Suprapubic skin (tissue), 4 donors: Measurements from ENCODE around the gene SRCAP. TPM values are rescaled to one million over a fixed set of nuclear protein-coding genes. Genes with fewer than 3 reads are reported as not detected.

ENCODE experiments used
- DNase-seq, 2 donors: peaks; one replicate each; pipeline ENCODE4 v3.0.0-alpha.2; 2019; ENCODE audit warnings: low spot score in 2 of 2
- H3K27ac ChIP-seq: fragments of 200-600 bp; sonication (generic); one replicate; pipeline ENCODE4 v1.5.1; 2019
- H3K27me3 ChIP-seq: fragments of 200-600 bp; sonication (generic); one replicate; pipeline ENCODE4 v1.5.1; 2019
- H3K36me3 ChIP-seq: fragments of 200-600 bp; sonication (generic); one replicate; pipeline ENCODE4 v1.5.1; 2019
- H3K4me1 ChIP-seq: fragments of 200-600 bp; sonication (generic); one replicate; pipeline ENCODE4 v1.5.1; 2019
- H3K4me3 ChIP-seq: fragments of 200-600 bp; sonication (generic); one replicate; pipeline ENCODE4 v1.5.1; 2019; ENCODE audit warnings: mild to moderate bottlenecking
- H3K9me3 ChIP-seq: fragments of 200-600 bp; sonication (generic); one replicate; pipeline ENCODE4 v1.5.1; 2019
- EP300 ChIP-seq: sonication (generic); formaldehyde crosslinking; IDR thresholded peaks from one replicate; pipeline ENCODE4 v1.6.1; 2017; ENCODE audit warnings: antibody characterized with exemption
- POLR2A ChIP-seq, 2 donors: fragments of 450-650 bp; IDR thresholded peaks; one replicate each; pipeline ENCODE4 v1.6.1; 2017; ENCODE audit warnings: antibody characterized with exemption in 2 of 2, mild to moderate bottlenecking in 2 of 2, moderate library complexity in 2 of 2
- POLR2AphosphoS5 ChIP-seq, 3 donors: sonication (generic); formaldehyde crosslinking; IDR thresholded peaks; one replicate each; pipeline ENCODE4 v1.6.1; 2017; ENCODE audit warnings: antibody characterized with exemption in 3 of 3
- WGBS: methylation state at CpG from one replicate; pipeline ENCODE4 v1.1.5; 2018; 5-methylcytosine and 5-hydroxymethylcytosine counted together
- total RNA-seq, 4 donors: library from RNA; depleted of rRNA; stranded (reverse); fragments of >200 nt; gene quantifications; one replicate each; pipeline ENCODE4 v1.1.0, GENCODE V29; 2016
- TF ChIP-seq, protein P1 (sequence below), 2 donors: fragments of 200-600 bp in 1 of 2; fragments of 450-650 bp in 1 of 2; sonication (generic) in 1 of 2; IDR thresholded peaks; one replicate each; pipeline ENCODE4 v1.5.1; 2016 to 2019; ENCODE audit warnings: antibody characterized with exemption in 2 of 2, mild to moderate bottlenecking in 1 of 2, moderate library complexity in 1 of 2

Gene SRCAP
- total RNA-seq, 4 donors from 2014 or later = 42.9 to 50.0 (median 44.6) TPM

DNA sequence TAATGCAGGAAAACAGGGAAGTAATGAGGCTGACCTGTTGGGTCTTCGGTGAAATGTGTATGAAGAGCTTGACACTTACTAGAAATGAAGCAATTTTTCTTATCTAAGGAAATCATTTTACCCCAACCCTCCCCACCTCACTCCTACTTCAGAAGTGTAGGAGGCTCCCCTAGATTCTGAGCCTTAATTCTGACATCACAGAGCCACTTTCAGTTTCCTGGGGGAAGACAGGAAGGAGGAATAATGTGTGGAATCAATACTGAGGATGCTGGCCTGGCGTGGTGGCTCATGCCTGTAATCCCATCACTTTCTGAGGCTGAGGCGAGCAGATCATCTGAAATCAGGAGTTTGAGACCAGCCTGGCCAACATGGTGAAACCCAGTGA is 20.4 kb upstream of the SRCAP start:
- DNase-seq = no peak
- no peak overlapping the region for H3K4me3 ChIP-seq
- no peak overlapping the region for H3K27ac ChIP-seq
- TF ChIP-seq, protein P1, sequence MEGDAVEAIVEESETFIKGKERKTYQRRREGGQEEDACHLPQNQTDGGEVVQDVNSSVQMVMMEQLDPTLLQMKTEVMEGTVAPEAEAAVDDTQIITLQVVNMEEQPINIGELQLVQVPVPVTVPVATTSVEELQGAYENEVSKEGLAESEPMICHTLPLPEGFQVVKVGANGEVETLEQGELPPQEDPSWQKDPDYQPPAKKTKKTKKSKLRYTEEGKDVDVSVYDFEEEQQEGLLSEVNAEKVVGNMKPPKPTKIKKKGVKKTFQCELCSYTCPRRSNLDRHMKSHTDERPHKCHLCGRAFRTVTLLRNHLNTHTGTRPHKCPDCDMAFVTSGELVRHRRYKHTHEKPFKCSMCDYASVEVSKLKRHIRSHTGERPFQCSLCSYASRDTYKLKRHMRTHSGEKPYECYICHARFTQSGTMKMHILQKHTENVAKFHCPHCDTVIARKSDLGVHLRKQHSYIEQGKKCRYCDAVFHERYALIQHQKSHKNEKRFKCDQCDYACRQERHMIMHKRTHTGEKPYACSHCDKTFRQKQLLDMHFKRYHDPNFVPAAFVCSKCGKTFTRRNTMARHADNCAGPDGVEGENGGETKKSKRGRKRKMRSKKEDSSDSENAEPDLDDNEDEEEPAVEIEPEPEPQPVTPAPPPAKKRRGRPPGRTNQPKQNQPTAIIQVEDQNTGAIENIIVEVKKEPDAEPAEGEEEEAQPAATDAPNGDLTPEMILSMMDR (IDR thresholded peaks at IDR 0.05) = no peak
- H3K4me1 ChIP-seq = no peaks in the 10 kb centered on the region
- no peaks in the 10 kb centered on the region for H3K9me3 ChIP-seq
- WGBS = 84% methylated on average over 3 of the region's 3 CpGs
- no peaks in the 10 kb centered on the region for H3K36me3 ChIP-seq
- no peaks in the 10 kb centered on the region for H3K27me3 ChIP-seq

DNA sequence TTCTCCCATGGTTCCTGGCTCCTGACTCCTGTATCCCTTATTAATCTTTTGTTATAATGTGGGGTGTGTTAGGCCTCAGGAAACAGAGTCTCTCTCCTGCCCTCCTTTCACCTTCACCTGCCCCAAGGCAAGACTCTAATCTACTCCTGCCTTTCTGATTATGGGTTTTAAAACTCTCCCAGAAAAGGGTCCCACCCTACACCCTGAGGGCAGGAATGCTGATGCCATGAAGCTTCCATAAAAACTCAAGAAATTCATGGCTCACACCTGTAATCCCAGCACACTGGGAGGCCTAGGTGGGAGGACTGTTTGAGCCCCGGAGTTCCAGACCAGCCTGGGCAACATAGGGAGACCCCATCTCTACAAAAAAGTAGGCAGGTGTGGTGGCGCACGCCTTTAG is 18.6 kb upstream of the SRCAP start:
- Histone ChIP-seq H3K4me3 (no peak overlapping the region), H3K4me1 (no peaks in the 10 kb centered on the region), H3K27me3 (no peaks in the 10 kb centered on the region), H3K27ac (no peak overlapping the region), H3K9me3 (no peaks in the 10 kb centered on the region), H3K36me3 (no peaks in the 10 kb centered on the region)
- 94% methylated on average over 2 of the region's 3 CpGs for WGBS
- no peak for DNase-seq
- no peak for TF ChIP-seq POLR2A (IDR thresholded peaks at IDR 0.05)
- TF ChIP-seq EP300 = no peak
- TF ChIP-seq, protein P1 (IDR thresholded peaks at IDR 0.05) = no peak
- no peak for TF ChIP-seq POLR2AphosphoS5 (IDR thresholded peaks at IDR 0.05)

DNA sequence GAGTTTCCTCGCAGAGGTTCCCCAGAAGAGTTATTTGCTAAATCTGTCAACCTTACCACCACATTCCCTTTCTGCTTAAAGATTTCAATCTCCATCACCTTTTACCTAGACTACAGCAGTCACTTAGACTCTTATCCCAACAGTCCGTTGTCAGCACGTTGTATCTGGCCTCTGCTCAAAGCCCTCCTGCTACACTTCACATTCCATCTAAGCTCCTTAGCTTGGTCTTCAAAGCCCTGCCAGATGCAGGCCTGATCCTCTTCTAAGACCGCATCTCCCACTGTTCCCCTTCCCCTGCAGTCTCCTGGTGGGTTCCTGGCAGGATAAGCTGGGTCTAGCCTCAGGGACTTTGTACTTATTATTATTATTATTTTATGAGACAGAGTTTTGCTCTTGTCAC is 10.3 kb upstream of the SRCAP start:
- Histone ChIP-seq H3K36me3 (no peaks in the 10 kb centered on the region), H3K4me3 (no peak overlapping the region), H3K27ac (no peak overlapping the region), H3K4me1 (peaks cover 1% of the 10 kb centered on the region), H3K27me3 (no peaks in the 10 kb centered on the region), H3K9me3 (no peaks in the 10 kb centered on the region)
- no peak for DNase-seq
- WGBS = 69% methylated on average over 4 of the region's 4 CpGs
- no peak for TF ChIP-seq EP300
- TF ChIP-seq, protein P1 (IDR thresholded peaks at IDR 0.05) = no peak

DNA sequence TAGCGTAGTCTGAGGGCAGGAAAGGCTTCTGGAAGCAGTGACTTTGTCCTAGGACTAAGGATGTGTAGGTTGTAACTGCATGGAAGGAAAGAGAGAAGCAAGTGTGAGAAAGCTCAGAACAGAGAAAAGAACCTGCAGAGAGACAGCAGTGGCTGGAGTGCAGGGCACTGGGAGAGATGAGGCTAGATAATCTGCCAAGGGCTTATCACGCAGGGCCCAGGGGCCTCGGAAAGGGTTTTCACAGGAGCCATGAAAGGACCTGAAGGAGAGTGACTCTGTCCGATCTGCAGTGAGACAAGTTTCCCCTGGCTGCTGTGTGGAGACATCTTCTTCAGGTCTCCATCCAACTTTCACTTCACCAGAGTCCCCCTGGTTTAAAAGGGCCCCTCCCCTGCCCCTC is 7.1 kb upstream of the SRCAP start:
- Histone ChIP-seq H3K9me3 (no peaks in the 10 kb centered on the region), H3K27ac (no peak overlapping the region), H3K4me1 (peaks cover 3% of the 10 kb centered on the region), H3K27me3 (no peaks in the 10 kb centered on the region), H3K36me3 (no peaks in the 10 kb centered on the region), H3K4me3 (no peak overlapping the region)
- TF ChIP-seq, protein P1 (IDR thresholded peaks at IDR 0.05) = no peak
- TF ChIP-seq POLR2AphosphoS5 (IDR thresholded peaks at IDR 0.05) (no peak), EP300 (no peak), POLR2A (IDR thresholded peaks at IDR 0.05) (no peak)
- DNase-seq = no peak
- WGBS = 78% methylated on average over 4 of the region's 4 CpGs

GRCh38 chr16:30692396-30693064 is 6.4 kb upstream of the SRCAP start:
- TF ChIP-seq EP300 (no peak), POLR2AphosphoS5 (IDR thresholded peaks at IDR 0.05) (no peak), POLR2A (IDR thresholded peaks at IDR 0.05) (no peak)
- TF ChIP-seq, protein P1 (IDR thresholded peaks at IDR 0.05) = no peak
- no peak overlapping the region for H3K4me3 ChIP-seq
- no peak overlapping the region for H3K27ac ChIP-seq
- peaks cover 8% of the 10 kb centered on the region for H3K4me1 ChIP-seq
- H3K36me3 ChIP-seq = no peaks in the 10 kb centered on the region
- 74% methylated on average over 10 of the region's 10 CpGs for WGBS
- no peaks in the 10 kb centered on the region for H3K27me3 ChIP-seq
- no peaks in the 10 kb centered on the region for H3K9me3 ChIP-seq
- no peak for DNase-seq
